Muscle of arm (tissue), 12 donors: Measurements from ENCODE around the gene C18orf63. TPM values are rescaled to one million over a fixed set of nuclear protein-coding genes. Genes with fewer than 3 reads are reported as not detected.

Experiments
- polyA plus RNA-seq, 12 donors: library from polyadenylated mRNA; unstranded; fragments of 120-200 nt; gene quantifications; one replicate each; pipeline ENCODE4 v1.2.1, GENCODE V29; 2013; ENCODE audit not compliant: insufficient read length in 12 of 12

C18orf63 gene
- polyA plus RNA-seq, 12 donors = not detected

Other genes starting within 250 kb of the C18orf63 start
- gene FBXO15, start 168.0 kb upstream of the C18orf63 start, polyA plus RNA-seq = 1 to 10 TPM in 3 of 12 donors, under 1 TPM in 7, not detected in 2; 0.42 to 1.8 (median 0.69) TPM
- gene TIMM21, start 167.3 kb upstream of the C18orf63 start, polyA plus RNA-seq = 10 to 100 TPM in 11 of 12 donors, not detected in 1; 11.7 to 53.9 (median 49.7) TPM
- 10 to 100 TPM in 11 of 12 donors, not detected in 1; 26.1 to 45.5 (median 32.1) TPM for gene CYB5A, start 23.9 kb upstream of the C18orf63 start, polyA plus RNA-seq
- gene DIPK1C, start 141.5 kb downstream of the C18orf63 start, polyA plus RNA-seq = 10 to 100 TPM in 6 of 12 donors, 1 to 10 TPM in 5, not detected in 1; 4.7 to 21.4 (median 11.8) TPM
- 10 to 100 TPM in 11 of 12 donors, not detected in 1; 43.7 to 77.8 (median 60.9) TPM for gene CNDP2, start 180.5 kb downstream of the C18orf63 start, polyA plus RNA-seq
- under 1 TPM in 10 of 12 donors, not detected in 2; 0.04 to 0.70 (median 0.22) TPM for gene CNDP1, start 218.7 kb downstream of the C18orf63 start, polyA plus RNA-seq